Measurements from ENCODE around the gene MYH10.

MYH10 gene

GRCh38 chr17:8630227-8630801 lies at the start of gene MYH10:
Gene MYH10, minus strand, starts transcription at chr17:8630725. Its CDS starts 7,479 bp downstream, at chr17:8623246.
- no peaks in the 10 kb centered on the region for H3K9me3 ChIP-seq (ENCODE audit: control insufficient read depth, insufficient read depth, low read length)
- H3K4me1 ChIP-seq (ENCODE audit: insufficient read depth, low read length): peaks cover 13% of the 10 kb centered on the region
- H3K36me3 ChIP-seq (ENCODE audit: insufficient read depth, low read length): no peaks in the 10 kb centered on the region
- H3K9ac ChIP-seq (ENCODE audit: low read depth, low read length): peak within 1 kb of the TSS; percentile 95

- no peaks in the 10 kb centered on the region for H3K9me3 ChIP-seq (ENCODE audit: control insufficient read depth, insufficient read depth, low read length)
- H3K9ac ChIP-seq (ENCODE audit: low read depth, low read length): no peak overlapping the region
- no peaks in the 10 kb centered on the region for H3K36me3 ChIP-seq (ENCODE audit: insufficient read depth, low read length)
- peaks cover 20% of the 10 kb centered on the region for H3K4me1 ChIP-seq (ENCODE audit: insufficient read depth, low read length)
Observed at GRCh38 chr17:8679126-8679525, 48.6 kb upstream of the MYH10 start.

GRCh38 chr17:8675306-8675705 lies 44.8 kb upstream of the MYH10 start:
- H3K36me3 ChIP-seq (ENCODE audit: insufficient read depth, low read length): no peaks in the 10 kb centered on the region
- H3K4me1 ChIP-seq (ENCODE audit: insufficient read depth, low read length): peaks cover 22% of the 10 kb centered on the region
- no peak overlapping the region; the same call in 1 of the 2 replicates for H3K9ac ChIP-seq (ENCODE audit: low read depth, low read length)
- H3K9me3 ChIP-seq (ENCODE audit: control insufficient read depth, insufficient read depth, low read length): no peaks in the 10 kb centered on the region

- Histone ChIP-seq H3K9ac (ENCODE audit: low read depth, low read length) (no peak overlapping the region; the same call in 1 of the 2 replicates), H3K9me3 (ENCODE audit: control insufficient read depth, insufficient read depth, low read length) (no peaks in the 10 kb centered on the region), H3K4me1 (ENCODE audit: insufficient read depth, low read length) (peaks cover 22% of the 10 kb centered on the region), H3K36me3 (ENCODE audit: insufficient read depth, low read length) (no peaks in the 10 kb centered on the region)
Observed at GRCh38 chr17:8674344-8675305, 44.1 kb upstream of the MYH10 start.

GRCh38 chr17:8673612-8674011 lies 43.1 kb upstream of the MYH10 start:
- no peaks in the 10 kb centered on the region for H3K36me3 ChIP-seq (ENCODE audit: insufficient read depth, low read length)
- no peak overlapping the region for H3K9ac ChIP-seq (ENCODE audit: low read depth, low read length)
- H3K9me3 ChIP-seq (ENCODE audit: control insufficient read depth, insufficient read depth, low read length): no peaks in the 10 kb centered on the region
- peaks cover 30% of the 10 kb centered on the region for H3K4me1 ChIP-seq (ENCODE audit: insufficient read depth, low read length)

- Histone ChIP-seq H3K4me1 (ENCODE audit: insufficient read depth, low read length) (peaks cover 30% of the 10 kb centered on the region), H3K9me3 (ENCODE audit: control insufficient read depth, insufficient read depth, low read length) (no peaks in the 10 kb centered on the region), H3K36me3 (ENCODE audit: insufficient read depth, low read length) (no peaks in the 10 kb centered on the region), H3K9ac (ENCODE audit: low read depth, low read length) (no peak overlapping the region)
Observed at GRCh38 chr17:8672326-8672725, 41.8 kb upstream of the MYH10 start.

DNA sequence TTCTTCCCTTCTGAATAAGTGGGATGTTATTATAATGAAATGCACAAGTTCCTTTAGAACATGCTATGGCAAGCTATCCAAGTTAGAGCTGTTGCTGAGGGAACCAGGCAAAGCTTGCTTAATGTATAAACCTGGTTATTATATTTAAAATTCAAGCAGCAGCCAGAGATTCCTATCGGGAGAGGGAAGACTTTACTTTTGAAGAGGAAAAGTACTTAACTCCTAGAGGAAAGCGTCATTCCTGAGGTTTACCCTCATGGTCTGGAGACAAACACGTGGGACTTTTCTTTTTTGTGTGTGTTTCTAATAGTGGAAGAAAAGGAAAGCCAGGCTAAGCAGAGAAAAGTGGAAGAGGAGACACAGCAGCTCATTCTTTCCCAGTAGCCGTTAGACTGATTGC lies 39.9 kb upstream of the MYH10 start:
- H3K4me1 ChIP-seq (ENCODE audit: insufficient read depth, low read length): peaks cover 21% of the 10 kb centered on the region
- H3K9me3 ChIP-seq (ENCODE audit: control insufficient read depth, insufficient read depth, low read length): no peaks in the 10 kb centered on the region
- H3K9ac ChIP-seq (ENCODE audit: low read depth, low read length): no peak overlapping the region

DNA sequence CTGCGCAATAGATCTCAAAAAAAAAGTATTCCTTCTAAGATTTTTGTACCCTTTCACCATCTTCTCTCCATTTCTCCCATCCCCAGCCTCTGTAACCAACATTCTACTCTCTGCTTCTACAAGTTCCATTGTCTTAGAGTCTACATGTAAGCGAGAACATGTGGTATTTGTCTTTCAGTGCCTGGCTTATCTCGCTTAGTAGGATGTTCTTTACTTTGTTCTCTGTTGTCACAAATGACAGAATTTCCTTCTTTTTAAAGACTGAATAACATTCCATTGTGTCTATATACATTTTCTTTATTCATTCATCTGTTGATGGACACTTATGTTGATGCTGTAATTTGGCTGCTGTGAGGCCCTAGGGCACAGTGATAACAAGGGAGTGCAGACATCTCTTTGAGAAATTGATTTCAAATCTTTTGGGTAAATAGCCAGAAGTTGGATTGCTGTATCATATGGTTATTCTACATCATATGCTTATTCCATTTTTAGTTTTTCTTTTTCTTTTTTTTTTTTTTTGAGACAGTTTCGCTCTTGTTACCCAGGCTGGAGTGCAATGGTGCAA lies 37.7 kb upstream of the MYH10 start:
- H3K9me3 ChIP-seq (ENCODE audit: control insufficient read depth, insufficient read depth, low read length): no peaks in the 10 kb centered on the region
- peaks cover 8% of the 10 kb centered on the region; the same call in 1 of the 2 replicates for H3K4me1 ChIP-seq (ENCODE audit: insufficient read depth, low read length)
- no peaks in the 10 kb centered on the region for H3K36me3 ChIP-seq (ENCODE audit: insufficient read depth, low read length)
- no peak overlapping the region for H3K9ac ChIP-seq (ENCODE audit: low read depth, low read length)

More for the DNA sequence above, 39.9 kb upstream of the MYH10 start:
- H3K36me3 ChIP-seq (ENCODE audit: insufficient read depth, low read length): no peaks in the 10 kb centered on the region

DNA sequence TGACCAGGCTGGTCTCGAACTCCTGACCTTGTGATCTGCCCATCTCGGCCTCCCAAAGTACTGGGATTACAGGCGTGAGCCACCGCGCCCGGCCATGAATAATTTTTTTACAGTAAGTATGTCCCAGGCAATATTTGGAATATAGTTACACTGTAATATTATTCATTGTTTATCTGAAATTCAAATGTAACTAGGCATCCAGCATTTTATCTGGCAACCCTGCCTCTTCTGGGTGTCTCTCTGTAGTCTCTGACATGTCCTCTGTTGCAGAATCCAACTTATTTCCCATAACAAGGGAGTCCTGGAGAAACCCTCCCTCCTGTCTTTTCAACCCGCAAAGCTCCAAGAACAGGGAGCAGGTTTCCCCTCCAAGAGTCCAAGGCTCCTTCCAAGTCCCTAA lies 36.9 kb upstream of the MYH10 start:
- Histone ChIP-seq H3K9ac (ENCODE audit: low read depth, low read length) (no peak overlapping the region), H3K4me1 (ENCODE audit: insufficient read depth, low read length) (peaks cover 8% of the 10 kb centered on the region; the same call in 1 of the 2 replicates), H3K36me3 (ENCODE audit: insufficient read depth, low read length) (no peaks in the 10 kb centered on the region), H3K9me3 (ENCODE audit: control insufficient read depth, insufficient read depth, low read length) (no peaks in the 10 kb centered on the region)

DNA sequence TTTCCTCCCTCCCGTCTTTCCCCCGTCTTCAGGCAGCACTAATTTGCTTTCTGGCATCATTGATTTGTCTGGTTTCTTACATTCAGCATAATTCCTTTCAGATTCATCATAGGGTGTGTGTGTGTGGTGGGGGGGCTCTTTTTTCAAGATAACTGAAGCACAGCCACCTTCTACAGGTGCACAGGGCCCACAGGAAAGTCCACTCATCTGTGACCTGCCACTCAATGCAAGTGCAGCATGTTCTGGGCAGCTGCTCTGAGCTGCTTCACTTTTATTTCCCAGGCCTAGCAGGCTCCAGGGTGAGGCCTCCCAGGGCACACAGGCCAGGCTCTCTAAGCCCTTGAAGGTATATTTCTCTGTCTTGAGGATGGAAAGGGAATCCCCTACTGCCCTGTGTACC lies 35.2 kb upstream of the MYH10 start:
- H3K9me3 ChIP-seq (ENCODE audit: control insufficient read depth, insufficient read depth, low read length): no peaks in the 10 kb centered on the region

GRCh38 chr17:8664456-8665126 lies 34.1 kb upstream of the MYH10 start:
- Histone ChIP-seq H3K36me3 (ENCODE audit: insufficient read depth, low read length) (no peaks in the 10 kb centered on the region), H3K9ac (ENCODE audit: low read depth, low read length) (no peak overlapping the region), H3K9me3 (ENCODE audit: control insufficient read depth, insufficient read depth, low read length) (no peaks in the 10 kb centered on the region), H3K4me1 (ENCODE audit: insufficient read depth, low read length) (peaks cover 8% of the 10 kb centered on the region; the same call in 1 of the 2 replicates)

More for the DNA sequence above, 35.2 kb upstream of the MYH10 start:
- Histone ChIP-seq H3K9ac (ENCODE audit: low read depth, low read length) (no peak overlapping the region), H3K36me3 (ENCODE audit: insufficient read depth, low read length) (no peaks in the 10 kb centered on the region), H3K4me1 (ENCODE audit: insufficient read depth, low read length) (peaks cover 8% of the 10 kb centered on the region; the same call in 1 of the 2 replicates)

DNA sequence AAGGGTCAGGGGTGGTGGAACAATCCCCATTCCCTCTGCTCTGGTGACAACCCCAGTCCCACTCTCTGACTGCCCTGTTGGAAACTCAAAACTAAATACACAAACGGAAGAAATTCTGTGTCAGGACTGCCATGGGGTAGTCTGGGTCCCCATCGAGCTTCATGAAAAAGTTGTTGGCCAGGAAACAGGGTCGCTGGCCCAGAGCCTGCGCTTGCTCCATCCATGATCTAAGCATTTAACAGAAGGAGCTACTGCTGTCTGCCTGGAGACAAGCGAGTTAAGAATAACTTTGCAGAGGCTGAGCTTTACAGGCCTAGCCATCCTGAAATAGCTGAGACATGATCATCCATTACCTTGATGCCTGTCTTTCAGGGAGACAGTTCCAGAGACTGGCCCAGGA lies 32.4 kb upstream of the MYH10 start:
- Histone ChIP-seq H3K9me3 (ENCODE audit: control insufficient read depth, insufficient read depth, low read length) (no peaks in the 10 kb centered on the region), H3K4me1 (ENCODE audit: insufficient read depth, low read length) (no peaks in the 10 kb centered on the region; the same call in 1 of the 2 replicates), H3K9ac (ENCODE audit: low read depth, low read length) (no peak overlapping the region), H3K36me3 (ENCODE audit: insufficient read depth, low read length) (no peaks in the 10 kb centered on the region)

- H3K4me1 ChIP-seq (ENCODE audit: insufficient read depth, low read length): no peaks in the 10 kb centered on the region
- H3K36me3 ChIP-seq (ENCODE audit: insufficient read depth, low read length): no peaks in the 10 kb centered on the region
- no peaks in the 10 kb centered on the region; the same call in 1 of the 2 replicates for H3K9me3 ChIP-seq (ENCODE audit: control insufficient read depth, insufficient read depth, low read length)
- H3K9ac ChIP-seq (ENCODE audit: low read depth, low read length): no peak overlapping the region
Observed at GRCh38 chr17:8662076-8662831, 31.7 kb upstream of the MYH10 start.
